ENCODE measurements around the gene DPAGT1. TPM values are rescaled to one million over a fixed set of nuclear protein-coding genes. Genes with fewer than 3 reads are reported as not detected.

DPAGT1 gene
- 10 to 100 TPM; 14.2 to 28.7 (median 19.9) TPM for total RNA-seq

GRCh38 chr11:119101759-119102423 lies at the start of gene DPAGT1:
Gene DPAGT1 (minus strand): TSS chr11:119101853. CDS start chr11:119101655, 198 bp downstream.
- TF ChIP-seq EP300 (IDR thresholded peaks at IDR 0.05): no peak
- peak; percentile 72 to 80 for TF ChIP-seq POLR2AphosphoS5 (IDR thresholded peaks at IDR 0.05)
- peak in 1 of 3 experiments; percentile 2 for TF ChIP-seq CTCF (IDR thresholded peaks at IDR 0.05)
- no peak for TF ChIP-seq POLR2A (IDR thresholded peaks at IDR 0.05; ENCODE audit: low read depth)
- Histone ChIP-seq H3K4me3 (peak within 1 kb of the TSS; percentile 77 to 80 (median 78)), H3K27me3 (no peaks in the 10 kb centered on the region), H3K27ac (replicated peaks in 1 of 4) (peak within 1 kb of the TSS; percentile 84 to 93 (median 88)), H3K36me3 (peaks cover 8 to 21% (median 16%) of the 10 kb centered on the region in 4 donors), H3K9me3 (no peaks in the 10 kb centered on the region), H3K4me1 (peaks cover 38 to 45% (median 40%) of the 10 kb centered on the region in 4 donors)
- peak; percentile 97 for DNase-seq (ENCODE audit: extremely low spot score)
- WGBS: under 1% methylated on average over 32 of the region's 32 CpGs
- intact Hi-C loops (cut with DNase I): no loop called here

- H3K4me1 ChIP-seq: peaks cover 13 to 25% (median 21%) of the 10 kb centered on the region in 4 donors
- DNase-seq (ENCODE audit: extremely low spot score): no peak
- H3K27ac ChIP-seq (replicated peaks in 1 of 4): no peak overlapping the region
- 55% methylated on average over 25 of the region's 33 CpGs for WGBS
- TF ChIP-seq POLR2AphosphoS5 (IDR thresholded peaks at IDR 0.05) (no peak), CTCF (IDR thresholded peaks at IDR 0.05) (no peak), EP300 (IDR thresholded peaks at IDR 0.05) (no peak), POLR2A (IDR thresholded peaks at IDR 0.05; ENCODE audit: low read depth) (no peak)
- H3K27me3 ChIP-seq: peaks cover 0 to 8% (median 0%) of the 10 kb centered on the region in 4 donors
- no peaks in the 10 kb centered on the region for H3K36me3 ChIP-seq
- H3K4me3 ChIP-seq: peak overlapping the region; percentile 63 to 84 (median 67)
- H3K9me3 ChIP-seq: no peaks in the 10 kb centered on the region
- intact Hi-C loops (cut with DNase I): loop anchor here (5.0 kb wide), 1 partner anchor 47 kb away; no protein-coding TSS in a partner anchor
These were observed 48.2 kb upstream of the DPAGT1 start for GRCh38 chr11:119149786-119150275.

GRCh38 chr11:119149018-119149785 lies 47.5 kb upstream of the DPAGT1 start, which contains the start of gene ABCG4:
Gene ABCG4 (plus strand): TSS chr11:119149052. CDS start chr11:119149966, 914 bp downstream.
- no peak for DNase-seq (ENCODE audit: extremely low spot score)
- Histone ChIP-seq H3K4me1 (peaks cover 13 to 29% (median 24%) of the 10 kb centered on the region in 4 donors), H3K9me3 (no peaks in the 10 kb centered on the region), H3K27ac (replicated peaks in 1 of 4) (peak within 1 kb of the TSS in 1 of 4 donors; percentile 45), H3K27me3 (peaks cover 0 to 8% (median 0%) of the 10 kb centered on the region in 4 donors), H3K36me3 (no peaks in the 10 kb centered on the region), H3K4me3 (peak within 1 kb of the TSS; percentile 63 to 84 (median 67))
- intact Hi-C loops (cut with DNase I): loop anchor here (5.0 kb wide), 1 partner anchor 48 kb away; no protein-coding TSS in a partner anchor
- 10% methylated on average over 18 of the region's 73 CpGs for WGBS
- no peak for TF ChIP-seq POLR2A (IDR thresholded peaks at IDR 0.05; ENCODE audit: low read depth)
- TF ChIP-seq CTCF (IDR thresholded peaks at IDR 0.05): no peak
- TF ChIP-seq EP300 (IDR thresholded peaks at IDR 0.05): no peak
- TF ChIP-seq POLR2AphosphoS5 (IDR thresholded peaks at IDR 0.05): no peak

GRCh38 chr11:119148720-119149017 lies 47.0 kb upstream of the DPAGT1 start:
- no peak for DNase-seq (ENCODE audit: extremely low spot score)
- intact Hi-C loops (cut with DNase I): loop anchor here (5.0 kb wide), 1 partner anchor 49 kb away; no protein-coding TSS in a partner anchor
- peaks cover 0 to 8% (median 0%) of the 10 kb centered on the region in 4 donors for H3K27me3 ChIP-seq
- no peaks in the 10 kb centered on the region for H3K9me3 ChIP-seq
- H3K4me1 ChIP-seq: peaks cover 13 to 29% (median 24%) of the 10 kb centered on the region in 4 donors
- under 1% methylated on average over 16 of the region's 16 CpGs for WGBS
- TF ChIP-seq POLR2A (IDR thresholded peaks at IDR 0.05; ENCODE audit: low read depth) (no peak), CTCF (IDR thresholded peaks at IDR 0.05) (no peak), POLR2AphosphoS5 (IDR thresholded peaks at IDR 0.05) (no peak), EP300 (IDR thresholded peaks at IDR 0.05) (no peak)
- peak overlapping the region in 1 of 4 donors; percentile 45 for H3K27ac ChIP-seq (replicated peaks in 1 of 4)
- peak overlapping the region; percentile 63 to 84 (median 67) for H3K4me3 ChIP-seq
- no peaks in the 10 kb centered on the region for H3K36me3 ChIP-seq
